ENCODE data around the gene TMEM238. TPM values are rescaled to one million over a fixed set of nuclear protein-coding genes. Genes with fewer than 3 reads are reported as not detected.

Gene TMEM238
- polyA plus RNA-seq, 1 of the 3 experiments (the other 2 are of a cell fraction), result 0.12 TPM

DNA sequence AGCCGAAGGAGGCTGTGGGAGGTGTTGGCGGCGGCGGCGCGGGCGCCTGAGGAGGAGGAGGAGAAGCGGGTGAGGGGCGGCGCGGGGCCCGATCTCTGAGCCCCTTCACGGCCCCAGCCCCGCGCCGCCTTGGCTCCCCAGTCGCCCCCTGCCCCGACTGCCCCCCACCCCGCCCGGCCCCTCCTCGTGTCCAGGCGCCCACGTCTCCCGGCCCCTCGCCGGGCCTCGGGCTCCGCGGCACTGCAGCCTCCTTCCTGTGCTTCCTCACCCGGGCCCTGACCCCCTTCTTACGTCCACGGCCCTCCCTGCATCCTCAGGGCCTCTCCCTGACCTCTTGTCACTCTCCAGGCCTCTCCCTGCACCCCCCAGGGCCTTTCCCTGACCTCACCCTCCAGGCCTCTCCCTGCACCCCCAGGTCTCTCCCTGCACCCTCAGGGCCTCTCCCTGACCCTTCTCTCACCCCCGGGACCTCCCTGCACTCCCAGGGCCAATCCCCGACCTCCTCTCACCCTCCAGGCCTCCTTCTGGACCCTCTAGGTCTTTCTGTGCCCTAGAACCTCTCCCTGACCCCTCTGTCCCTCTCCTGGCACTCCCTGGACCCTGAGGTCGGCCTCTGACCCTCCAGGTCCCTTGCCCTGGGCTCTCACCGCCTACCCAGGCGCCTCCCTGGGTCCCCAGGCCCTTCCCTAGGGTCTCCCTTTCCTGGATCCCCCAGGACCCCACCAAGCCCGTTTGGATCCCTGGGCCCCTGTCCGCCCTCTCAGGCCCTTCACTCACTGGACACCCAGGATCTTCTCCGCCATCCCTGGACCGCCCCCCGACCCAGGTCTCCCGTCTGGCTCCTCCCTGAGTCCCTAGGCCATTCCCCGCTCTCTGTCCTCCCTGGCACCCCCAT, 44.0 kb downstream of the TMEM238 start:
- CTCF ChIA-PET, result interaction anchor here (0.6 to 2.4 kb wide), 7 partner anchors 12 to 60 kb away, joined by 3 to 11 read pairs (median 4); partner anchors contain the start of genes HSPBP1 and TMEM238

DNA sequence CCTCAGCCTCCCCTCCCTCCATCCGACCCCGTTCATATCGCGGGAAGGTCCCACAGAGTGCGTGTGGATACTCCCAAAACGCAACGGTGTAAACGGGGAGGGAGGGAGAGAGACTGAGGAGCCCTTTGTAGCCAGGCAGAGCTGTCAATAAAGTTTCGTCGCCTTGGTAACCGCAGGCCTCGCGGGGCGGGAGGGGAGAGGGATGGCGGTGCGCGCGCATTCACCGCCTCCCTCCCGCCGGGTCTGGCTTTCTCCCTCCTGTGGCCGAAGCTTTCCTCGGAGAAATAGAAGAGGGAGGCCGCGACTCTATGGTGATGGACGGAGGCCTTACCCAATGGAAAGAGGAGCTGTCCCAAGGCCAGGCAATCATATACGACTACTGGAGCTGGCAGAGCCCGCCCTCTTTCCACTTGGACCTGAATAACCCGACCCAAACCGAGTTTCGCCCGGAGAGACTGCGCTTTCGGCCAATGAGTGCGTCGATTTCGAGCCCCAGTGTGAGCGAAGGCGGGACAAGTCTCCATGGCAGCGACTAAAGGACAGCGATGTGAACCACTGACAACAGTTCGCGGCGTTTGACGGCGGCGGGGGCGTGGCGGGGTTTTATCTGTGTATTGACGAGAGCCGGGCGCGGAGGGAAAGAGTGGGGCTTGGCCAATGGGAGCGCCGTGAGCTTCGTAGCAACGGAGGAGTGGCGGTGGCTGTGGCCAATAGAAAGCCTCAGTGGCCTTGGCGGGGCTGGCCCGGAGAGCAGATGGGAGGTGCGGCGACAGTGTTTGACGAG, 44.8 kb downstream of the TMEM238 start, which contains the start of gene KMT5C:
KMT5C (plus strand) TSS at position 772 of the 784 bp plus-strand sequence. CDS start 2,061 bp downstream, outside the sequence.
- H3K9ac ChIP-seq, result peak within 1 kb of the TSS; percentile 99
- peak within 1 kb of the TSS; percentile 90; the same call in 1 of the 2 replicates for H2AFZ ChIP-seq (ENCODE audit: low read depth)
- peak within 1 kb of the TSS; percentile 75 for H3K4me3 ChIP-seq (ENCODE audit: low read depth in 2 of 2, low read length in 1 of 2)
- POLR2A ChIA-PET, result interaction anchor here (0.6 to 2.0 kb wide), 15 partner anchors 14 to 1227 kb away, joined by 3 to 21 read pairs (median 4); partner anchors contain the start of genes PPP6R1, TMEM238, TMEM86B and UBE2S
- CTCF ChIA-PET, result interaction anchor here (0.8 to 2.4 kb wide), 9 partner anchors 11 to 59 kb away, joined by 3 to 11 read pairs (median 4); partner anchors contain the start of gene HSPBP1
- peaks cover 0 to 4% of the 10 kb centered on the region in 2 experiments for H3K36me3 ChIP-seq (replicated peaks in 1 of 2; ENCODE audit: control insufficient read depth in 1 of 2, insufficient read depth in 2 of 2, low read length in 1 of 2)
- H3K27ac ChIP-seq (ENCODE audit: low read depth in 2 of 2, low read length in 1 of 2), result peak within 1 kb of the TSS; percentile 97 to 98
- H3K9me3 ChIP-seq, result no peaks in the 10 kb centered on the region
- H4K20me1 ChIP-seq (ENCODE audit: insufficient read depth), result no peaks in the 10 kb centered on the region
- peak; percentile 97 for DNase-seq
- H3K79me2 ChIP-seq (ENCODE audit: insufficient read depth), result peaks cover 9% of the 10 kb centered on the region; the same call in 1 of the 2 replicates
- H3F3A ChIP-seq (replicated peaks; ENCODE audit: insufficient read depth), result no peaks in the 10 kb centered on the region
- peaks cover 0 to 29% of the 10 kb centered on the region in 2 experiments; a peak in 2 of 4 replicates for H3K4me1 ChIP-seq (ENCODE audit: control insufficient read depth in 1 of 2, insufficient read depth in 2 of 2, low read depth in 1 of 2, low read length in 1 of 2)
- no peaks in the 10 kb centered on the region for H3K27me3 ChIP-seq (ENCODE audit: insufficient read depth)
- H3K9me2 ChIP-seq, result no peaks in the 10 kb centered on the region
- H3K4me2 ChIP-seq, result peak within 1 kb of the TSS; percentile 100
- 0% methylated on average over 48 of the region's 63 CpGs for WGBS (ENCODE audit: low lambda C conversion rate)
- no peak for TF ChIP-seq YY1 (IDR thresholded peaks at IDR 0.05; ENCODE audit: low read depth)
- TF ChIP-seq, protein P1, sequence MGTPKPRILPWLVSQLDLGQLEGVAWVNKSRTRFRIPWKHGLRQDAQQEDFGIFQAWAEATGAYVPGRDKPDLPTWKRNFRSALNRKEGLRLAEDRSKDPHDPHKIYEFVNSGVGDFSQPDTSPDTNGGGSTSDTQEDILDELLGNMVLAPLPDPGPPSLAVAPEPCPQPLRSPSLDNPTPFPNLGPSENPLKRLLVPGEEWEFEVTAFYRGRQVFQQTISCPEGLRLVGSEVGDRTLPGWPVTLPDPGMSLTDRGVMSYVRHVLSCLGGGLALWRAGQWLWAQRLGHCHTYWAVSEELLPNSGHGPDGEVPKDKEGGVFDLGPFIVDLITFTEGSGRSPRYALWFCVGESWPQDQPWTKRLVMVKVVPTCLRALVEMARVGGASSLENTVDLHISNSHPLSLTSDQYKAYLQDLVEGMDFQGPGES (IDR thresholded peaks at IDR 0.05; ENCODE audit: low read depth, low read length), result peak; percentile 84
- TF ChIP-seq, protein P2, sequence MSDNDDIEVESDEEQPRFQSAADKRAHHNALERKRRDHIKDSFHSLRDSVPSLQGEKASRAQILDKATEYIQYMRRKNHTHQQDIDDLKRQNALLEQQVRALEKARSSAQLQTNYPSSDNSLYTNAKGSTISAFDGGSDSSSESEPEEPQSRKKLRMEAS (IDR thresholded peaks at IDR 0.05; ENCODE audit: low read depth), result peak; percentile 7; the same call in 1 of the 2 replicates
- no peak; the same call in none of the 2 replicates for TF ChIP-seq TAF1 (IDR thresholded peaks at IDR 0.05; ENCODE audit: borderline replicate concordance, low read depth, low read length)
- no peak for TF ChIP-seq FOSL2 (IDR thresholded peaks at IDR 0.05; ENCODE audit: borderline replicate concordance, low read depth)
- TF ChIP-seq GABPA (IDR thresholded peaks at IDR 0.05; ENCODE audit: low read depth), result peak; percentile 45
- no peak for TF ChIP-seq FOXM1 (IDR thresholded peaks at IDR 0.05; ENCODE audit: low read depth)
- TF ChIP-seq NFIC (IDR thresholded peaks at IDR 0.05; ENCODE audit: borderline replicate concordance), result no peak
- peak in 1 of 2 experiments; percentile 37; a peak in 1 of 4 replicates for TF ChIP-seq EP300 (IDR thresholded peaks at IDR 0.05; ENCODE audit: borderline replicate concordance in 1 of 2, low read depth in 1 of 2, low read length in 1 of 2)
- TF ChIP-seq, protein P3, sequence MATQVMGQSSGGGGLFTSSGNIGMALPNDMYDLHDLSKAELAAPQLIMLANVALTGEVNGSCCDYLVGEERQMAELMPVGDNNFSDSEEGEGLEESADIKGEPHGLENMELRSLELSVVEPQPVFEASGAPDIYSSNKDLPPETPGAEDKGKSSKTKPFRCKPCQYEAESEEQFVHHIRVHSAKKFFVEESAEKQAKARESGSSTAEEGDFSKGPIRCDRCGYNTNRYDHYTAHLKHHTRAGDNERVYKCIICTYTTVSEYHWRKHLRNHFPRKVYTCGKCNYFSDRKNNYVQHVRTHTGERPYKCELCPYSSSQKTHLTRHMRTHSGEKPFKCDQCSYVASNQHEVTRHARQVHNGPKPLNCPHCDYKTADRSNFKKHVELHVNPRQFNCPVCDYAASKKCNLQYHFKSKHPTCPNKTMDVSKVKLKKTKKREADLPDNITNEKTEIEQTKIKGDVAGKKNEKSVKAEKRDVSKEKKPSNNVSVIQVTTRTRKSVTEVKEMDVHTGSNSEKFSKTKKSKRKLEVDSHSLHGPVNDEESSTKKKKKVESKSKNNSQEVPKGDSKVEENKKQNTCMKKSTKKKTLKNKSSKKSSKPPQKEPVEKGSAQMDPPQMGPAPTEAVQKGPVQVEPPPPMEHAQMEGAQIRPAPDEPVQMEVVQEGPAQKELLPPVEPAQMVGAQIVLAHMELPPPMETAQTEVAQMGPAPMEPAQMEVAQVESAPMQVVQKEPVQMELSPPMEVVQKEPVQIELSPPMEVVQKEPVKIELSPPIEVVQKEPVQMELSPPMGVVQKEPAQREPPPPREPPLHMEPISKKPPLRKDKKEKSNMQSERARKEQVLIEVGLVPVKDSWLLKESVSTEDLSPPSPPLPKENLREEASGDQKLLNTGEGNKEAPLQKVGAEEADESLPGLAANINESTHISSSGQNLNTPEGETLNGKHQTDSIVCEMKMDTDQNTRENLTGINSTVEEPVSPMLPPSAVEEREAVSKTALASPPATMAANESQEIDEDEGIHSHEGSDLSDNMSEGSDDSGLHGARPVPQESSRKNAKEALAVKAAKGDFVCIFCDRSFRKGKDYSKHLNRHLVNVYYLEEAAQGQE (IDR thresholded peaks at IDR 0.05; ENCODE audit: low read depth, low read length), result no peak
- no peak for TF ChIP-seq SMC3 (IDR thresholded peaks at IDR 0.05; ENCODE audit: low read depth, low read length)
- TF ChIP-seq TEAD4 (IDR thresholded peaks at IDR 0.05; ENCODE audit: borderline replicate concordance, insufficient read depth), result no peak
- no peak for TF ChIP-seq TCF12 (IDR thresholded peaks at IDR 0.05)
- TF ChIP-seq, protein P4, sequence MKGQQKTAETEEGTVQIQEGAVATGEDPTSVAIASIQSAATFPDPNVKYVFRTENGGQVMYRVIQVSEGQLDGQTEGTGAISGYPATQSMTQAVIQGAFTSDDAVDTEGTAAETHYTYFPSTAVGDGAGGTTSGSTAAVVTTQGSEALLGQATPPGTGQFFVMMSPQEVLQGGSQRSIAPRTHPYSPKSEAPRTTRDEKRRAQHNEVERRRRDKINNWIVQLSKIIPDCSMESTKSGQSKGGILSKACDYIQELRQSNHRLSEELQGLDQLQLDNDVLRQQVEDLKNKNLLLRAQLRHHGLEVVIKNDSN (IDR thresholded peaks at IDR 0.05; ENCODE audit: borderline replicate concordance, low read depth), result no peak
- peak; percentile 39 for TF ChIP-seq MXI1 (IDR thresholded peaks at IDR 0.05; ENCODE audit: low read depth, low read length)
- TF ChIP-seq MEF2A (IDR thresholded peaks at IDR 0.05; ENCODE audit: borderline replicate concordance, low read depth), result no peak

More for the DNA sequence above, 44.0 kb downstream of the TMEM238 start:
- Histone ChIP-seq H3K9me2 (no peaks in the 10 kb centered on the region), H3K27ac (ENCODE audit: low read depth in 2 of 2, low read length in 1 of 2) (peak overlapping the region; percentile 56 to 87; a peak in 3 of 4 replicates), H4K20me1 (ENCODE audit: insufficient read depth) (no peaks in the 10 kb centered on the region), H3K9ac (peak overlapping the region; percentile 85), H3K4me3 (ENCODE audit: low read depth in 2 of 2, low read length in 1 of 2) (peak overlapping the region; percentile 73 to 75), H3F3A (replicated peaks; ENCODE audit: insufficient read depth) (no peaks in the 10 kb centered on the region), H3K27me3 (ENCODE audit: insufficient read depth) (no peaks in the 10 kb centered on the region), H3K36me3 (replicated peaks in 1 of 2; ENCODE audit: control insufficient read depth in 1 of 2, insufficient read depth in 2 of 2, low read length in 1 of 2) (peaks cover 0 to 4% of the 10 kb centered on the region in 2 experiments), H3K79me2 (ENCODE audit: insufficient read depth) (peaks cover 9% of the 10 kb centered on the region; the same call in 1 of the 2 replicates), H3K9me3 (no peaks in the 10 kb centered on the region), H2AFZ (ENCODE audit: low read depth) (no peak overlapping the region), H3K4me2 (peak overlapping the region; percentile 100), H3K4me1 (ENCODE audit: control insufficient read depth in 1 of 2, insufficient read depth in 2 of 2, low read depth in 1 of 2, low read length in 1 of 2) (peaks cover 0 to 37% of the 10 kb centered on the region in 2 experiments; a peak in 2 of 4 replicates)
- POLR2A ChIA-PET, result interaction anchor here (0.6 to 2.0 kb wide), 12 partner anchors 10 to 314 kb away, joined by 3 to 21 read pairs (median 3); partner anchors contain the start of genes PPP6R1, TMEM238 and UBE2S
- DNase-seq, result peak; percentile 63
- TF ChIP-seq RAD21 (IDR thresholded peaks at IDR 0.05; ENCODE audit: low read length), result no peak
- TF ChIP-seq GABPA (IDR thresholded peaks at IDR 0.05; ENCODE audit: low read depth), result no peak
- TF ChIP-seq POLR2AphosphoS5 (IDR thresholded peaks at IDR 0.05; ENCODE audit: low read depth, low read length), result peak; percentile 67
- 6% methylated on average over 24 of the region's 44 CpGs for WGBS (ENCODE audit: low lambda C conversion rate)
